HK-2 (cell line): ENCODE results near the gene IFNA21.
"Not testable (repeated sequence)": the region's sequence is repeated elsewhere in the genome, so short reads cannot be mapped to it uniquely, and the experiment has no call there.

Experiments used
- DNase-seq: peaks from one replicate; pipeline ENCODE4 v3.0.0-alpha.2; 2018; ENCODE audit not compliant: unreplicated experiment

IFNA21 gene

DNA sequence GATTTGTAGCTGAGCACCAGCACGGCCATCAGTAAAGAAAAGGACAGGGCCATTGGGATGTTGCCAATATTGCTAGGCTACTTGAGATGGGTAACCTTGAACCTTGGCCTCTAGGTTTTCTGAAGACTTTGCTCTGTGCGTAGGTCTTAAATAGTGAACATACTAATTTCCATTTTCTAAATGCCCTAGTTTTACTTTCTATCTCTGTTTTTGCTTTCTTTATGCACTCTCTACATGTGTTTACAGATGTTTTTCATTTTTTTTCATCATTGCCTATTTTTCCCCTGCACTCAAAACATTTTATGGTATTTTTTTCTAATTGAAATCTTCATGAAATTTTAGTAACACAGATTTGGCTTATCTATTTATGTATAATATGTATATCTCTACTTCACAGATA lies at the start of gene IFNA21:
IFNA21 (minus strand) TSS at position 101 of the 400 bp plus-strand sequence; CDS start at position 53, 48 bp downstream.
- not testable (repeated sequence) for DNase-seq

DNA sequence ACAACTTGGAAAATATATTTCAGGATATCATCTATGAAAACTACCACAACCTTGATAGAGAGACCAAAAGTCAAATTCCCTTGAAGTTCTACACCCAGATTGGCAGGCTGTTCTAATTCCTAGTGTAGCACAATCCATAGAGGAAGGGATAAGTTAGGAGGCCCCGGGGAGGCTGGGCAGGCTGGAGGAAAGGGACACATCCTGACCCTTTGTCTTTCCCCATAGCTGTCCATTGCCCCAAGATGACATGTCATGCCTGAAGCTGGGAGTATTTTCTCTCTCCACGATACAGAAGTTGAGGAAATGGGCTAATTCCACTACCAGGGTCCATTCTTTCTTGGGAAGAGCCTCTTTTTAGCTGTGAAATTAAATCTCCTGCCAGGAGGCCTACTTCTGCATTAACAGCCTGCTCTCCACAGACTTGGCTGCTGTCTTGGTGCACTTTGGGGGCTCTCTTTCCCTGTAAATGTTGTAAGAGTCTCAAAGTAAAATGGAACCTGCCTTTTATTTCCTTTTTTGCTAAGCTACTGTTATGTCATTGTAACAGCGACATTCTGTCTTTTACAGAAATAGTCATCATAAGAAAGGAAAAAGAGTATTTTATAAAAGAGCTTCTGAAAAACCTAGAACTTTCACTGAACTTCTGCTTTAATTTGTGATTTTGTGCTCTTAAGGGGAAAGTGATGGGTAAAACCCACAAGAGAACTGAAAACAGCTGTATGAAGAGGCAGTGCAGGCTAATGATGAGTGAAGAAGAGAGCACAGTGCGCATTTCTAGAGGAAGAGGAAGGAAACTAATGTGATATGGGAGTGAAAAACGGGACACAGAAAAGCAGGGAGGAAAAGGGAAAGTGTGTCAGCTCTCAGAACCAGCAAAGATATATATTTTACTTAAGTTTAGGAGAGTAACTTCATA lies 47.2 kb upstream of the IFNA21 start:
- DNase-seq: not testable (repeated sequence)

DNA sequence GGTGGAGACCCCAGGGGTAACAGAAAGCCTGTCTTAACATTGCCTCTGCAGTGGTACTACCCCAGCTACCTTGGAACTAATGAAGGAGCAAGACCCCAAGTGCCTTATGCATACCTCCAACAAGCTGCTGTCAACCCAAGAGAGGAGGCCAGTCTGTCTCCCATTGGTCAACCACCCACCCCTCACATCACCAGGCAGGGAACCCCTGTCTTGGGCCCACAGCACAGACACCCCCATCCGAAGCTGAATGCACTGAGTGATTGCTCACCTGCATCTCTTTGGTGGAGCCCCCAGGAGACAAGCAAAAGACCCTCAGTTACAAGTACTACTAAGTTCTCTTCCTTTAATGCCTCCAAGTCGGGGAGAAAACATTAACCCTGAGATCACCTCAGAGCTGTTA lies 45.7 kb upstream of the IFNA21 start:
- not testable (repeated sequence) for DNase-seq

DNA sequence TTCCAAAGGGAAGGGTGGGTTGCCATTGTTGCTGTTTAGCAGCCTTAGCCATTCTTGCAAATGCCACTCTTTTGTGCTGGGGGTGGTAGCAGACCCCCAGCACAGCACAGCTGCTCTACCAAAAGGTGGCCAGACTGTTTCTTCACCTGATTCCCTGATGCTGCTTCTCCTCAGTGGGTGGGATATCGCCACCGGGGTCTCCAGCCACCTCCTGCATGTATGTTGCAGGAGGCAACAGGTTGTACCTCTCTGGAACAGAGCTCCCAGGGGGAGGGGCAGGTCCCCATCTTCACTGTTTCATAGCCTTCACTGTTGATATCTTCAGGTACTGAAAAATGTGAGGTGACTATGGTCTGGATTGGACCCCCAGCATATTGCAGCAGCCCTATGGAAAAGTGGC lies 44.3 kb upstream of the IFNA21 start:
- DNase-seq: not testable (repeated sequence)

DNA sequence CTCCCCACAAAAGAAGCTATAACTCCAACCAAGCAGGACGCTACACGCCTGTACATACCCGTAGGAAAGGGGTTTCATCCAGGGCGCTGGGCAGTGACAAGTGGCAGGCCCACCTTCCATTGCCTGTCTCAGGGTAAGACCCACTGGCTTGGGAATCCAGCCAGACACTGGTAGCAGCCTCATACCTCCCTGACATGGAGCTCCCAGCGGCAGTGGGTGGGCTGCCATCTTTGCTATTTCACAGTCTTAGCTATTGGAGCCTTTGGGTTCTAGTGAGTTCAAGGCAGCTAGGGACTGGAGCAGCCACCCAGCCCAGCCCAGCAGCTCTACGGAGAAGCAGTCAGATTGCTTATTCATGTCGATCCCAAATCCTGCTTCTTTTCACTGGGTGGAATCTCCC lies 43.9 kb upstream of the IFNA21 start:
- no peak for DNase-seq

DNA sequence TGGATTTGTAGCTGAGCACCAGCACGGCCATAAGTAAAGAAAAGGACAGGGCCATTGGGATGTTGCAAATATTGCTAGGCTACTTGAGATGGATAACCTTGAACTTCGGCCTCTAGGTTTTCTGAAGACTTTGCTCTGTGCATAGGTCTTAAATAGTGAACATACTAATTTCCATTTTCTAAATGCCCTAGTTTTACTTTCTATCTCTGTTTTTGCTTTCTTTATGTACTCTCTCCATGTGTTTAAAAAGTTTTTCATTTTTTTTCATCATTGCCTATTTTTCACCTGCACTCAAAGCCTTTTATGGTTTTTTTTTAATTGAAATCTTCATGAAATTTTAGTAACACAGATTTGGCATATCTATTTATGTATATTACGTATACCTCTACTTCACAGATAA lies 40.6 kb upstream of the IFNA21 start, which contains the start of gene IFNA10:
IFNA10 (minus strand) TSS at position 101 of the 400 bp plus-strand sequence; CDS start at position 55, 46 bp downstream.
- not testable (repeated sequence) for DNase-seq

DNA sequence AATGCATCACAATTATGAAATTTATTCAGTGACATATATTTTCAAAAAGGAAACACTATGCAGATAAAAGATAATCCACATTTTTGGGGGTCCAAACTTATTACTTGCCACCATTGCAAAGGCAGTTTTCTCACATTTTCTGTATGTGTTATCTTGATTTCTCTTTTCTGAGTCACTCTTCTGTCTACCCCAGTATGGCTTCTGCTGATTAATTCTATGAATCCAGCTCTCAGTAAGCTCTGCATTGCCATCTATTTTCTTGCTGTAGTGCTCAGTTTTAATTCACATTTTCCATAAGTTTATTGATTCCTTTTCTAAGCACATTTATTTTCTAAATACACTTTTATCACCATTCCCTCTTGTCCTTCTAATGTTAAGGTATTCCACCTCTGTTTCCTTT lies 38.7 kb upstream of the IFNA21 start:
- DNase-seq: no peak

DNA sequence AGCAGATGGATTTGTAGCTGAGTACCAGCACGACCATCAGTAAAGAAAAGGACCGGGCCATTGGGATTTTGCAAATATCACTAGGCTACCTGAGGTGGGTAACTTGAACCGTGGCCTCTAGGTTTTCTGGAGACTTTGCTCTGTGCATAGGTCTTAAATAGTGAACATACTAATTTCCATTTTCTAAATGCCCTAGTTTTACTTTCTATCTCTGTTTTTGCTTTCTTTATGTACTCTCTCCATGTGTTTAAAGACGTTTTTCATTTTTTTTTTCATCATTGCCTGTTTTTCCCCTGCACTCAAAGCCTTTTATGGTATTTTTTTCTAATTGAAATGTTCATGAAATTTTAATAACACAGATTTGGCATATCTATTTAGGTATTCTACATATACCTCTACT lies 35.6 kb upstream of the IFNA21 start, which contains the start of gene IFNA7:
IFNA7 (minus strand) TSS at position 101 of the 400 bp plus-strand sequence; CDS start at position 61, 40 bp downstream.
- DNase-seq: not testable (repeated sequence)

DNA sequence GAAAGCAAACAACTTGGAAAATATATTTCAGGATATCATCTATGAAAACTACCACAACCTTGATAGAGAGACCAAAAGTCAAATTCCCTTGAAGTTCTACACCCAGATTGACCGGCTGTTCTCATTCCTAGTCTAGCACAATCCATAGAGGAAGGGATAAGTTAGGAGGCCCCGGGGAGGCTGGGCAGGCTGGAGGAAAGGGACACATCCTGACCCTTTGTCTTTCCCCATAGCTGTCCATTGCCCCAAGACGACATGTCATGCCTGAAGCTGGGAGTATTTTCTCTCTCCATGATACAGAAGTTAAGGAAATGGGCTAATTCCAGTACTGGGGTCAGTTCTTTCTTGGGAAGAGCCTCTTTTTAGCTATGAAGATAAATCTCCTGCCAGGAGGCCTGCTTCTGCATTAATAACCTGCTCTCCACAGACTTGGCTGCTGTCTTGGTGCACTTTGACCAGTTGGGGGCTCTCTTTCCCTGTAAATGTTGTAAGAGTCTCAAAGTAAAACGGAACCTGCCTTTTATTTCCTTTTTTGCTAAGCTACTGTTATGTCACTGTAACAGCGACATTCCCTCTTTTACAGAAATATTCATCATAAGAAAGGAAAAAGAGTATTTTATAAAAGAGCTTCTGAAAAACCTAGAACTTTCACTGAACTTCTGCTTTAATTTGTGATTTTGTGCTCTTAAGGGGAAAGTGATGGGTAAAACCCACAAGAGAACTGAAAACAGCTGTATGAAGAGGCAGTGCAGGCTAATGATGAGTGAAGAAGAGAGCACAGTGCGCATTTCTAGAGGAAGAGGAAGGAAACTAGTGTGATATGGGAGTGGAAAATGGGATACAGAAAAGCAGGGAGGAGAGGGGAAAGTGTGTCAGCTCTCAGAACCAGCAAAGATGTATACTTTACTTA lies 28.7 kb upstream of the IFNA21 start:
- DNase-seq: not testable (repeated sequence)

DNA sequence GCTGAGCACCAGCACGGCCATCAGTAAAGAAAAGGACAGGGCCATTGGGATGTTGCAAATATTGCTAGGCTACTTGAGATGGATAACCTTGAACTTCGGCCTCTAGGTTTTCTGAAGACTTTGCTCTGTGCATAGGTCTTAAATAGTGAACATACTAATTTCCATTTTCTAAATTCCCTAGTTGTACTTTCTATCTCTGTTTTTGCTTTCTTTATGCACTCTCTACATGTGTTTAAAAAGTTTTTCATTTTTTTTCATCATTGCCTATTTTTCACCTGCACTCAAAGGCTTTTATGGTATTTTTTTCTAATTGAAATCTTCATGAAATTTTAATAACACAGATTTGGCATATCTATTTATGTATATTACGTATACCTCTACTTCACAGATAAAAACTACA lies 21.0 kb upstream of the IFNA21 start, which contains the start of gene IFNA4:
IFNA4 (minus strand) TSS at position 101 of the 400 bp plus-strand sequence; CDS start at position 45, 56 bp downstream.
- DNase-seq: not testable (repeated sequence)

DNA sequence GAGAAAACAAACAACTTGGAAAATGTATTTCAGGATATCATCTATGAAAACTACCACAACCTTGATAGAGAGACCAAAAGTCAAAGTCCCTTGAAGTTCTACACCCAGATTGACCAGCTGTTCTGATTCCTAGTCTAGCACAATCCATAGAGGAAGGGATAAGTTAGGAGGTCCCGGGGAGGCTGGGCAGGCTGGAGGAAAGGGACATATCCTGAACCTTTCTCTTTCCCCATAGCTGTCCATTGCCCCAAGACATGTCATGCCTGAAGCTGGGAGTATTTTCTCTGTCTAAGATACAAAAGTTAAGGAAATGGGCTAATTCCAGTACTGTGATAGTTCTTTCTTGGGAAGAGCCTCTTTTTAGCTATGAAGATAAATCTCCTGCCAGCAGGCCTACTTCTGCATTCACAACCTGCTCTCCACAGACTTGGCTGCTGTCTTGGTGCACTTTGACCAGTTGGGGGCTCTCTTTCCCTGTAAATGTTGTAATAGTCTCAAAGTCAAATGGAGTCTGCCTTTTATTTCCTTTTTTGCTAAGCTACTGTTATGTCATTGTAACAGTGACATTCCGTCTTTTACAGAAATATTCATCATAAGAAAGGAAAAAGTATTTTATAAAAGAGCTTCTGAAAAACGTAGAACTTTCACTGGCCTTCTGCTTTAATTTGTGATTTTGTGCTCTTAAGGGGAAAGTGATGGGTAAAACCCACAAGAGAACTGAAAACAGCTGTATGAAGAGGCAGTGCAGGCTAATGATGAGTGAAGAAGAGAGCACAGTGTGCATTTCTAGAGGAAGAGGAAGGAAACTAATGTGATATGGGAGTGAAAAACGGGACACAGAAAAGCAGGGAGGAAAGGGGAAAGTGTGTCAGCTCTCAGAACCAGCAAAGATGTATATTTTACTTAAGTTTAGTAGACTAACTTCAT lies 16.6 kb upstream of the IFNA21 start:
- not testable (repeated sequence) for DNase-seq

DNA sequence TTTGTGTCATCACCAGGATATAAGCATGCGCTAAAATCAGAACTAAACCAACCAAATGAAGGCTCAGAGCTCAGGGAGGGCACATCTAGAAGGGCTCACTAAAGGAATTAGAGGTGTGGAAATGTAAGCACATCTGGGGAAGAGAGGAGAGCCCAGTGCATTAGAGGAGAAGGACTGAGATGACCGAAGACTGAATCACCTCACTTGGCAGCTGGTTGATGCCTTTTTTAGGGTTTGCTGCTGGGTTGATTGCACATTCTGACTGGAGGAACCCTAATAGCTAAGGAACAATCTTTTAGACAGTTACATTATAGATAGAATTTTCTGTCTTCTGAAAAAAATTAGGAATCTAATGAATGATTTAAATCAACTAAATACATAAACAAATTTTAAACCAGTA lies 8.2 kb upstream of the IFNA21 start:
- no peak for DNase-seq

DNA sequence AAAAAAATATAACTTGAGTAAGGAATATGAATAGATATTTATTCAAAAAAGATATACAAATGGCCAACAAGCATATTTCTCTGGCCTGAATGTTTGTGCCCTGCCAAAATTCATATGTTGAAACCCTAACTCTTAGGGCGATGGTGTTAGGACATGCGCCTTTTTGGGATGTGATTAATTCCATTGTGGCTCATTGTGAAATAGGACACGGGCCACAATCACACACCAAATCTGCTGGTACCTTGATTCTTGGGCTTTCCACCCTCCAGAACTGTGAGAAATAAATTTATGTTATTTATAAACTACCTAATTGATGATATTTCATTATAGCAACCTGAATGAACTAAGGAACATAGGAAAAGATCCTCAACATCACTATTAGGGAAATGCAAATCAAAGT lies 5.7 kb upstream of the IFNA21 start:
- DNase-seq: no peak

DNA sequence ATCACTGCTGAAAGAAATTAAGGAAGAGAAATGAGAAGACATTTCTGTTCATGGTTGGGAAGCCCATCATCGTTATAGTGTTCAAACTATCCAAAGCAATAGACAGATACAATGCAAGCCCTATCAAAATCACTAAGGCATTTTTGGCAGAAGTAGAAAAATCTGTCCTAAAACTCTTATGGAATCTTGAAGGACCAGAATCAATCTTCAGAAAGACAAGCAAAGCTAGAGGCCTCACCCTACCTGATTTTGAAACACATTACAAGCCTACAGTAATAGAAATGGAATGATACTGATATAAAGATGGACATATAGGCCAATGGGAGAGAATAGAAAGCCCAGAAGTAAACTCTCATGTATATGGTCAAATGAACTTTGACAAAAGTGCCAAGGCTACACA lies 4.9 kb upstream of the IFNA21 start:
- no peak for DNase-seq

DNA sequence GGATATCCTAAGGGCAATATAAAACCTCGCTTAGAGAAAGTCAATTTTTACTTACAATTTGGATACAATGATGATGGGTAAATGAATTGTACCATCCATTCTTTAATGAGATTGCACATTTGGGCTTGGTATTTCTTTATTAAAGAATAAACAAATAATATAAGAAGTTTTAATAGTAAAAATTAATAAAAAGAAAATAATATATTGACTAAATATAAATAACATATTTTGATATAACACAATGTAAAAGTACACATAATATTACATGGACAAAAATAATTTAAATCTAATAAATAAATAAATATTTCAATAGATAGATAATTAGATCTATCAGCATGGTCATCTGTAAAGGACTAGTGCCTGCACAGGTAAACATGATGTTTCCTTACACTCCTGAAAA lies 944 bp downstream of the IFNA21 start:
- DNase-seq: no peak

DNA sequence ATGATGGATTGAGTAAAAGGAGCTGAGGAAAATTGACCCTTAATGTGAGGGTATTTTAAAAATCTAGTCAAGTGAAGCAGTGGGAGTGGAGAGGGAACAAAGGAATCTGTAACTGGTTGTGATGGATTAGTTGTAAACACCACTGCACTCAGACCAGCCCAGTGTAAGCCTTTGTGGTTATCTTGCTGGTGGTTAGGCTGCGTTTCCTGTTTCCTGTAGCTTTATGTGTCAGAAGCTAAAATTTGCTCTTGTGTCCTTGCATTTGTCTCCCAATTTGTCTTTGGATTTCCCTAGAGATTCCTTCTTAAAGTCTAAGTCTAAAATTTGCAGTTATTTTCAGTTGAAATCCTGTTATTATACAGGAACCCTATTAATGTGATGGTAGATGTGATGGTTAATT lies 6.3 kb downstream of the IFNA21 start:
- DNase-seq: no peak

DNA sequence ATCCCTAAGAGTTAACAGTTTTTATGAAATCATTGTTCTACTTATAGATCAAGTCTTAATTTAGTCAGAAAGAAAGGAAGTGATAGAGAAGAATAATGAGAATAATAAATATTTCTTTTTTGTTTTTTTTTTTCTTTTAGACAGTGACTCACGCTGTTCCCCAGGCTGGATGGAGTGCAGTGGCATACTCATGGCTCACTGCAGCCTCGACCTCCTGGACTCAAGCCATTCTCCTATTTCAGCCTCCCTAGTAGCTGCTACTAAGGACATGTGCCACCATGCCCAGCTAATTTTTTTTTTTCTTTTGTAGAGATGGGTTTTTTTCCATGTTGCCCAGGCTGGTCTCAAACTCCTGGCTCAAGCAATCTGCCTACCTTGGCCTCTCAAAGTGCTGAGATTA lies 11.0 kb downstream of the IFNA21 start:
- DNase-seq: no peak

DNA sequence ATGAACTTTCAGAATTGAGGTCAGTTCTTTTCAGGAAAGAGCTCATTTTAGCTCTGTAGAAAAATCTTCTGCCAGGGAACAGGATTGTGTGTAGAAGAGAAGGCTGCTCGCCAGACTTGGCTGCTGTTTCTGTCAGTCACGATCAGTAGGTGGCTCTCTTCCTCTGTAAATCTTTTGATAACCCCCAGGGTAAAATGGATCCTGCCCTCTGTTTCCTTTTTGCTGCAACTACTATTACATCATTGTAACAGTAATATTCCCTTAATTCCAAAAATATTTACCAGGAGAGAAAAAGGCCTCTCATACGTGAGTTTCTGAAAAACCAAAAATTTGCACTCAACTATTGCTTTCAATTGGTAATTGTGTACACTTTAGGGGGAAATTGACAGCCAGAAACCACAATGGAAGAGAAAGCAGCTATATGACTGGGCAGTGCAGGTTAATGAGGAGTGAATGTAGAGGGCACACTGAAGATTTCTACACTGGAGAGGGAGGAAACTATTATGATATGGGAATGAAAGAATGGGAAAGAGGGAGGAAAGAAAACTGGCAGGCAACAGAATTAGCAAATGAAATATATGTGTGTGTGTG lies 12.3 kb downstream of the IFNA21 start:
- DNase-seq: peak; percentile 12

DNA sequence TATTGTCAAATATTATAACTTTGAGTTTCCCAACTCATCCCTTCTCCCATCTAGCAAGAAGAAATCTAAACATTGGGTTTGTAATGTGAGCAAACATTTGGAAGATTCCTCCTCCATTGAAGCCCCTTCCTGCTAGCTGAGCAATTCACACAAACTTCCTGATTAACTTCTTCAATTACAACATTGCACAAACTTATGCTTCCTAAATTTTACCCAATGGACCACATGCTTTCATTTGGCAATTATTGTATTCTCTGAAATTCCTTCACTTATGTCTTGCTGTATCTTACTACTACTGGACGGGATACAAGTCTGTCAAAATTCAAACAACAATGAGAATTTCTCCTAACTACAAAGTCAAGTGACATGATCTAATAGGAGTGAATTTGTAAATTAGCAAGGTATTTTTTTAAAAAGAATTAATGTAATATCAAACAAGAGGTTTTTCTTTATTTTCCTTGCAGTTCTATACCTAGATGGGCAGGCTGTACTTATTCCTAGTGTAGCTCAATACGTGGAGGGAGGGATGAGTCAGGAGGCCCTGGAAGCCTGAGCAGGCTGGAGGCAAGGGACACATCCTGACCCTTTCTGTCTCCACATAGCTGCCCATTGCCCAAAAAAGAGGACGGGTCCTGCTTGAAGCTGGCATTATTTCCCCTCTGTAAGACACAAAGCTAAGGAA lies 13.0 kb downstream of the IFNA21 start:
- DNase-seq: peak; percentile 17

DNA sequence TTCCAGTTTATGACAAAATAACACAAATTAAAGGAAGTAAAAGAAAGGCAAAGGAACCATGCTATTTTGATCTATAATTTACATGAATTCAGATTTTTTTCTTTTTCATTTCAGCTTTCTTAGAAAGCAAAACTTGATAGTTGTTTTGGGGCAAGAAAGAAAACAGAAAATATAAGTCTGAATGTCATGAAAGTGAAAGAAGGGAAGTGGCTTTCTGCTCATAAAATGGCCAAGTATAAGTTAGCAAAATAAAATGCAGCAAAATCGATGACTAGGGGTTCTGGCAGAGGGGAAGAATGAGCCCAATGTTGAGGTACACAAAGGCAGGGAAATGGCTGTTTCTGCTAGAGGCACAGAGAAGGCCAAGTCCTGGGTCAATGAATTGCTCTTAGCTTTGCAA lies 21.9 kb downstream of the IFNA21 start:
- no peak for DNase-seq
